Measurements from ENCODE around the gene CACNG8. TPM values are rescaled to one million over a fixed set of nuclear protein-coding genes. Genes with fewer than 3 reads are reported as not detected.

CACNG8 gene
- total RNA-seq, 1 donor from 2014 or later = 0.22 TPM

GRCh38 chr19:53989600-53990533, 27.1 kb downstream of the CACNG8 start:
- intact Hi-C loops (cut with DNase I) = no loop called here
- DNase-seq (ENCODE audit: low spot score) = no peak
- no peak for ATAC-seq

- intact Hi-C loops (cut with DNase I) = no loop called here
- DNase-seq (ENCODE audit: low spot score) (no peak), ATAC-seq (no peak)
Measured at GRCh38 chr19:53991224-53992113, 28.7 kb downstream of the CACNG8 start, which contains the start of gene CACNG6. TSS of gene CACNG6 (plus strand) at chr19:53991637. CDS start at chr19:53992878, 1,241 bp downstream.

GRCh38 chr19:53992211-53992610, 29.5 kb downstream of the CACNG8 start:
- no peak for DNase-seq (ENCODE audit: low spot score)
- no peak for ATAC-seq
- intact Hi-C loops (cut with DNase I) = no loop called here

- DNase-seq (ENCODE audit: low spot score) (no peak), ATAC-seq (no peak)
- intact Hi-C loops (cut with DNase I) = no loop called here
Measured at GRCh38 chr19:53992815-53993214, 30.1 kb downstream of the CACNG8 start.

GRCh38 chr19:53993448-53993847, 30.7 kb downstream of the CACNG8 start:
- no peak for DNase-seq (ENCODE audit: low spot score)
- intact Hi-C loops (cut with DNase I) = no loop called here
- no peak for ATAC-seq

- ATAC-seq (no peak), DNase-seq (ENCODE audit: low spot score) (no peak)
- intact Hi-C loops (cut with DNase I) = no loop called here
Measured at GRCh38 chr19:53994811-53995210, 32.1 kb downstream of the CACNG8 start.

GRCh38 chr19:53998223-53998622, 35.5 kb downstream of the CACNG8 start:
- no peak for ATAC-seq
- no peak for DNase-seq (ENCODE audit: low spot score)
- intact Hi-C loops (cut with DNase I) = no loop called here

GRCh38 chr19:53999694-54000093, 37.0 kb downstream of the CACNG8 start:
- no peak for ATAC-seq
- intact Hi-C loops (cut with DNase I) = no loop called here
- DNase-seq (ENCODE audit: low spot score) = no peak

GRCh38 chr19:54001496-54001895, 38.8 kb downstream of the CACNG8 start:
- no peak for ATAC-seq
- intact Hi-C loops (cut with DNase I) = no loop called here
- no peak for DNase-seq (ENCODE audit: low spot score)

GRCh38 chr19:54002495-54003315, 40.0 kb downstream of the CACNG8 start:
- DNase-seq (ENCODE audit: low spot score) (no peak), ATAC-seq (no peak)
- intact Hi-C loops (cut with DNase I) = no loop called here

GRCh38 chr19:54009440-54009839, 46.7 kb downstream of the CACNG8 start:
- ATAC-seq (no peak), DNase-seq (ENCODE audit: low spot score) (no peak)
- intact Hi-C loops (cut with DNase I) = no loop called here

GRCh38 chr19:54010474-54010873, 47.7 kb downstream of the CACNG8 start:
- ATAC-seq (no peak), DNase-seq (ENCODE audit: low spot score) (no peak)
- intact Hi-C loops (cut with DNase I) = no loop called here

- intact Hi-C loops (cut with DNase I) = no loop called here
- no peak for ATAC-seq
- no peak for DNase-seq (ENCODE audit: low spot score)
Measured at GRCh38 chr19:54011507-54012211, 48.9 kb downstream of the CACNG8 start.

- ATAC-seq (no peak), DNase-seq (ENCODE audit: low spot score) (no peak)
- intact Hi-C loops (cut with DNase I) = no loop called here
Measured at GRCh38 chr19:54013866-54014265, 51.1 kb downstream of the CACNG8 start.

- DNase-seq (ENCODE audit: low spot score) (no peak), ATAC-seq (no peak)
- intact Hi-C loops (cut with DNase I) = no loop called here
Measured at GRCh38 chr19:54014920-54015560, 52.3 kb downstream of the CACNG8 start.

GRCh38 chr19:54017261-54017660, 54.5 kb downstream of the CACNG8 start:
- no peak for ATAC-seq

GRCh38 chr19:54021363-54021762, 58.6 kb downstream of the CACNG8 start:
- no peak for ATAC-seq
- intact Hi-C loops (cut with DNase I) = loop anchor here (5.0 kb wide), 1 partner anchor 179 kb away; no protein-coding TSS in a partner anchor
- DNase-seq (ENCODE audit: low spot score) = no peak

More at GRCh38 chr19:54017261-54017660, 54.5 kb downstream of the CACNG8 start:
- intact Hi-C loops (cut with DNase I) = no loop called here
- DNase-seq (ENCODE audit: low spot score) = no peak

- intact Hi-C loops (cut with DNase I) = loop anchor here (5.0 kb wide), 1 partner anchor 180 kb away; no protein-coding TSS in a partner anchor
- ATAC-seq (no peak), DNase-seq (ENCODE audit: low spot score) (no peak)
Measured at GRCh38 chr19:54021932-54022331, 59.2 kb downstream of the CACNG8 start.
